Vagina (tissue), 2 donors: ENCODE measurements around the gene SIGLEC11.

Source experiments
- CTCF ChIP-seq, 3 experiments: fragments of 450-650 bp in 2 of 3; fragments of 200-600 bp in 1 of 3; sonication (generic) in 1 of 3; IDR thresholded peaks; one replicate each; pipeline ENCODE4 v1.5.1; 2017 to 2019; ENCODE audit warnings: antibody characterized with exemption in 3 of 3, mild to moderate bottlenecking in 2 of 3, moderate library complexity in 2 of 3
- POLR2A ChIP-seq, 2 donors: fragments of 450-650 bp; IDR thresholded peaks; one replicate each; pipeline ENCODE4 v1.6.1; 2017; ENCODE audit warnings: antibody characterized with exemption in 2 of 2, mild to moderate bottlenecking in 2 of 2, moderate library complexity in 2 of 2
- POLR2AphosphoS5 ChIP-seq, 2 donors: sonication (generic); formaldehyde crosslinking; IDR thresholded peaks; one replicate each; pipeline ENCODE4 v1.9.0; 2017; ENCODE audit warnings: antibody characterized with exemption in 2 of 2, mild to moderate bottlenecking in 2 of 2, low read depth in 1 of 2; ENCODE audit not compliant: insufficient read depth in 1 of 2

DNA sequence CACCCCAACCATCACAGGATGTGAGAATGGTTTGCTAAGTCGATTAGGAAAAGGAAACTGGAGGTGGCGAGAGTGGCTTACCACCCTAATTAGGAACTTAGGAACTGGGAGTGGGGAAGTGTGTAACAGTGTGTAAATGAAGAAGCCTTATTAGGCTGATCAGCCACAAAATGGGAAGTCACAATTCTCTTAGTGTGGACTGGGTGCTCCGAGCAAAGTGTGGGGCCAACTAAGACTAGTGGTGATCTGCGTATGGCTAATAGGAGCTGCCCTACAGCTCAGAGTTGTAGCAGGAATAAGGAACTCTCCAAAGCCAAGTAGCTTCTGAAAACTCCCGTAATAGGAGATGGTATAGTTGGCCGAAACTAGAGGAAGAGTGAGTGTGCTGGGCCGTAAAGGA is 7.6 kb downstream of the SIGLEC11 start:
- TF ChIP-seq POLR2AphosphoS5 (IDR thresholded peaks at IDR 0.05; ENCODE audit: insufficient read depth in 1 of 2, low read depth in 1 of 2): no peak
- no peak for TF ChIP-seq CTCF (IDR thresholded peaks at IDR 0.05)
- TF ChIP-seq POLR2A (IDR thresholded peaks at IDR 0.05): no peak
